ENCODE results near the gene RIMBP2. TPM values are rescaled to one million over a fixed set of nuclear protein-coding genes. Genes with fewer than 3 reads are reported as not detected.

RIMBP2 gene
- total RNA-seq, 1 donor from 2014 or later = not detected

DNA sequence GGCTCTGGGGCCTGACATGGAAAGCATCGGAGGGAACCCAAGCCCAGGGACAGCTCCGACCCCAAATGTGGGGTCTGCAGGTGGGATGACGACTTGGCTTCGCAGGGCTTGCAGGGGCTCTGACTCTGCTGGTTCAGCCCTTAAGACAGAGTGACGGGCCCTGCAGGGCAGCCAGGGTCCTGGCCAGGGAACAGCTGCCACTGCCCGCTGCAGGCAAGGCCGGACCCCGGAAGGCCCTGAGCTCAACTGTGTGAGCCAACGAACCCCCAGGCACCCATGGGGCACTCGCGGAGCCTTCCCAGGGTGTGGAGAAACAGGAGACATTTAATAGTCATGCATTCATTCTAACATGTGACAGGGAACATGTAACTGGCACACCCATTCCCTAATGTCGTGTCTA is 257.8 kb downstream of the RIMBP2 start:
- no peak for DNase-seq

DNA sequence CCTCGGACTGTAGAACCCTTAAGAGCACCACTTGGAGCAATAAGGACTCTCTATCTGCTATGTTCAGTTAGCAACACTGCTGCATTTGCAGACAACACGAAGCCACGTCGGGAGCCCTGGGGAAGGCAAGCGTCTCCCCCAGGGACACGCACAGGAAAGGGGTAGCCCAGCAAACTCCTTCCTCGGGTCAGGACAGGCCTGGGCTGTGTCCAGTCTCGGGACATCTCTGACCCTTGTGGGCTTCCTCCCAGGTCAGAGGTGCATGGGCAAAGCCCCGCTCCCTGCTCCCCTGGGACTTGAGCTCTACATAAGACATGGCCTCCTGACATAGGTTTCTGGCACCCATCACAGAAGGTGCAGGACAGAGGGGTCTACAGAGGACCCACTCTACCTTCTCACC is 258.9 kb downstream of the RIMBP2 start:
- DNase-seq = no peak

DNA sequence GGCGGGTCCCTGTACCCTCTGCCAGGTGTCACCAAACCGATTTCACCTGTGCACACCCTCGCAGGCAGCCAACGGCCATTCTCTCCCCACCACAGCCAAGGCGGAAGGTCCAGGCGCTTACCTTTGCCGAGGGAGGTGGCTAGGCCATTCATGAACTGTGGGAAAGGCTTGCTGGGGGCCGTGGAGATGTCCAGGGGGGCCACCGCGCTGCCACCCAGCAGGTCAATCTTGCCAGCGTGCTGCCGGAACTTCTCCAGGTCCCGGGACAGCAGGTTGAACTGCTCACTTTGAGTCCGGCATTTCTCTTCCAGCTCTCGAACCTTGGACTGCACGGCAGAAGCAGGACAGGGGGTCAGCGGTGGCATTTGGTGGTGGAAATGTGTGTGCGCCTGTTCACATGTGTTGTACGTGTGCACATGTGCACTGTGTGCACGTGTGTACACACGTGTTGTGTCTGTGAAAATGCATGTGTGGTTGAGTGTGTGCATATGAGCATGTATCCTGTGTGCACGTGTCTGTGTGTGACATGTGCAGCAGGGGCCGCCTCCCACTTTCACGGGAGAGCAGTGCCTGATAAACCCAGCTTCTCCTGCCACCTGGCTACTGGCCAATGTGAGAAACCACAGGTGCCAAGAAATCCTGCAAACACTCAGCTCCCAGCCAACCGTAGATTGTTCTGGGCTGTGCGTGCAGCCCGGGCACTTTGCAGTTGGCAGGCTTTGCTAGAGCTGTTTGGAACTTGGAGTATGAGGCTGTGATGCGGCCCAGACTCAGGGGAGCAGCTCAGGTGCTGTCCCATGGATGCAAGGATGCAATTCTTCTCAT is 259.5 kb downstream of the RIMBP2 start:
- DNase-seq = no peak

- no peak for DNase-seq
Measured at GRCh38 chr12:130455161-130455560, 260.9 kb downstream of the RIMBP2 start.

DNA sequence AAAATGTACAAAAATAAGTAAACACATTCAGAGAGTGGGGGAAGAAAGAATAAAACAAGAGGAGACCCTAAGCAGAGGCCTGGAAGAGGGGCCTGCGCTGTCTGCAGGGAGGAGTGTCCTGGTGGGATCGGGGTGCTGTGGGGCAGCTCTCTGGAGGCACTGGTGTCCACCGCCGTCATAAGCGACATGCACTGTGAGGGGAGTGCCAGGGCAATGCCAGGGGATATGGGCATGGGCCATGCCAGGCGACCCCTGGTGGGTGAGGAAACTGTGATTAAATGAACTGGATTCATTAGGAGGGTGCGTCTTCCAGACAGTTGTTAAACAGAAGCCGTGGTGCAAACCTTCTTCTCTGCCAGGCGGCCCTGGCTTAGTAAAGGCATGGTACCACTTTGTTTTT is 261.8 kb downstream of the RIMBP2 start:
- DNase-seq = no peak

DNA sequence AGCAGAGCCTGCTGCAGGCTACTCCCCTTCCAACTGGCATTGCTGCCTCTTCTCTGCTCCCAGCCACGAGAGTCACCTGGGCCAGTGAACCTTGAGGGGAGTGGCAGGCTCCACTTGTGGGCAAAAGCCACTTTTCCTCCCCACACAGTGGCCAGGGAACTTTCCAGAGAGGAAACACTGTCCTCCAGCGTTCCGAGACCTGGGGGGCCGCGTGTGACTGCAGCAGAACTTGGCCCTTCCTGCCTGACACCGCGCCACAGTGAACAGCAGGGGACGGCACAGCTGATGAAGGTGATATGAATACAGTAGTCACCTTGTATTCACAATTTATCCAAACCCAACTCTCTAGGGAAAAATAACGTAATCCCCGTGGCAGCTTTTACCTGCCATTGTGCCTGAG is 263.6 kb downstream of the RIMBP2 start:
- DNase-seq = no peak

GRCh38 chr12:130451001-130451930 is 264.8 kb downstream of the RIMBP2 start:
- no peak for DNase-seq

DNA sequence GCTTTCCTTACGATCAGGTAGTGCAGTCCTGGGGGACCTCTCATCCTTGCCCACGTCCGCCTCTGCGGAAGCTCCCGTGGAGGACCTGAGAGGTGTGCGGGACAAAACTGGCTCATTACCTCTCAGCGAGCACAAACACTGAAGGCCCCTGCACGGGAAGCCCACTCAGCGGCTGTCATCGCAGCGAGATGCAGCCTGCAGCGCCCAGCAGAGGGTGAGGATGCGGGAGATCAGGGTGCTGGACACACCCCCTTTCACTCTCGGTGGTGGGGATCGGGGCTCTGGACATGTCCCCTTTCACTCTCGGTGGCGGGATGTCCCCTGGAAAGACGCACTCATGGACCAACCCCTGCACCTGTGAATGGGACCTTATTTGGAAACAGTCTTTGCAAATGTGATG is 266.8 kb downstream of the RIMBP2 start:
- DNase-seq = no peak

DNA sequence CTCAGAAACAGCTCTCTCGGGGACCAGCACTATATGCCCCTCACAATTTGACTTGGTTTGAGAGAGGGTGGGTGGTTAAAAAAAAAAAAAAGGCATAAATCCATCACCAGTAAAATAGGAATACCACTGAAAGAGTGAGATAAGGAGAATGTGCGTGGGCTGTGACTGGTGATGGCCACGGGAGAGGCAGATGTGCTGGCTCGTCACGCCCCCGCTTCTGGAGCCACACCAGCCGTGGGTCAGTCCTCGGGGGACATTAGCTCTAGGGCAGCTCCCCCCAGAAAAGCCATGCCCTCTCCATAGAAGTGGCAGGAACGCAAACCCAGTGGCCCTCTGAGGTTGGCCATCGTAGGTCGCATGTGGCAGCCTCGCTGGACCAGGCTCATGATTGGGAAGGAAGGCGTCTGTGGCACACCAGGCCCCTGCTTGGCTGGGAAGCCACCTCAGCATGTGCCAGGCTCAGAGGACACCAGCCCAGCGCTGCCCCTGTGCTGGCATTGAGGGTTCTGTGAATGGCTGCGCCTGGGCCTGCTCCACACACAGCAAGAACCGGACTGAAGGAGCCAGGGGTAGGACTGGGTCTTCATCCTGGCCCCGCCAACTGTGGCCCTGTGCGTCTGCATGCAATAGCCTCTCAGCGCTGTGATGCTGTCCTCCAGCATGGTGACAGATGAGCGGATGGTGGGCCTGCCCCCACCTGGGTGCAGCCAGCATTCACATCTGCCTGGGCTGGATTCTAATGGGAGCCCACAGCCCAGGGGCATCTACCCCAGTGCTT is 267.9 kb downstream of the RIMBP2 start:
- no peak for DNase-seq

DNA sequence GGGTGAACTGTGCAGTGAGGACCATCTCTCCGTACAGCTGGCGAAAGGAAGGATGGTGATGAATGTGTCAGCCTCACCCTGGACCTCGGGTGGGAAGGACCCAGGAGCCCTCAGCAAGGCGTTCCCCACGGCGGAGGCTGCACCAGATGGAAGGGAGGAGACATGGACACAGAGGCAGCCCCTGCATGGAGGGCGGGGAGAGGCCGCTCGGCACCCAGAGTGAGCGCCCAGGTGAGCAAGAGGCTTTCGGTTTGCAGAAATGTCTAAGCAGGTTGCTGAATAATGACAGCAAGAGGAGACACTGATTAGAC is 268.5 kb downstream of the RIMBP2 start:
- DNase-seq = no peak

- no peak for DNase-seq
Measured at GRCh38 chr12:130446846-130447654, 269.0 kb downstream of the RIMBP2 start.

GRCh38 chr12:130444986-130445385 is 271.1 kb downstream of the RIMBP2 start:
- no peak for DNase-seq

DNA sequence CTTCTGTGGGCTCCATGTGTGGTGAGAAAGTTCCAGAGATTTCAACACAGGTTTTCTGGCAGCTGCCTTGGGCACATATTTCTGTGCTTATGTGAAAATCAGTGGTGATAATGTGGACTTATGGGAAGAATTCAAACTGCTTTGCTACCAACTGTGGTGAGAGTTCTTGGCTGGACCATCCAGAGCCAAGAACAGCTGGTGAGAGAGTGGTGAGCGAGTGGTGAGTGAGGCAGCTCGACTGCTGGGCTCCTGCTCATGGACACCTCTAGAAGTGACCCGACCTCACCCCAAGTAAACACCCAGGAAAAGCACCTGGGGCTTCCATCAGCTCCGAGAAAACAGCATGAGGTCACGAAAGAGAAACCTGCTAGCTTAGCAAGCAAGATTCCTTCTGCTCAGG is 272.0 kb downstream of the RIMBP2 start:
- DNase-seq = no peak

DNA sequence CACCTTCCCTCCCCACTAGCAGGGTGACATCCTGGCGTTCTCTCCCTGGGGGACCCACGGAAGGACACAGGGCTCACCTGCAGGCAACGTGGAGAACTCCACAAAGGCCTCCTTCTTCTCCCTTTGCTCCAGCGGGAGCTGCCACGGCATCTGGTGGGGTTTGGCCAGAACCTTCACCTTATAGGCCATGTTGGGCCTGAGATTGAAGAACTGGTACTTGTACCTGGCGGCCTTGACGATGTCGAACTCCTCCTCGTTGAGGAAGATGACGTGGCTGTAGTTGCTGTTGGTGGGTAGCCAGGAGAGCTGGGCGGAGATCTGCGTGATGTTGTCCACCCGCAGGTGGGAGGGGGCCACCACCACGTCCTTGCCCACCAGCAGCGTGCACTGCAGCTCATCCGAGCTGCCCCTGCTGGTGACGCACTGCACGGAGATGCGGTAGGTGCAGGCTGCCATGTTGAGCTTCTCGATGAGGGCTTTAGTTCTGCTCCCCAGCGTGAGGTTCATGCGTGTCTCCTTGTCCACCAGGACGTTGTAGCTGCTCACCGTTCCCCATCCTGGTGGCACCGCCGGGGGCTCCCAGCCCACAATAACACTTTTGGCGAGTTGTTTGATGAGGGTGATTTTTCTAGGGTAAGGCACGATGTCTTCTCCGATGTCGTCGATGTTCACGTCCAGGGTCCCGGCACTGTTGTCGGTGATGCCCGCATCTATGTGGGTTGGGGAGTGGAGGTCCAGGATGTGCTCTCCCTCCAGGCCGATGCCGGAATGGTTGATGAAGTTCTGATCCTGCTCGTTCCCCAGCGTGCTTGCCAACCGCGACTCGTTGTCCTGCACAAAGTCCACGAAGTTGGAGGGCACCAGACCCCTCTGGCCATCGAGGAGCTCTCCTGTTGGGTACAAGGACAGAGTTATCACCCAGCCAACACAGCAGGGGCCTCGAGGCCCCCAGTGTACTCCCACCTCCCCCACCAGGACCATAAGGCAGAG is 274.0 kb downstream of the RIMBP2 start:
- no peak for DNase-seq

DNA sequence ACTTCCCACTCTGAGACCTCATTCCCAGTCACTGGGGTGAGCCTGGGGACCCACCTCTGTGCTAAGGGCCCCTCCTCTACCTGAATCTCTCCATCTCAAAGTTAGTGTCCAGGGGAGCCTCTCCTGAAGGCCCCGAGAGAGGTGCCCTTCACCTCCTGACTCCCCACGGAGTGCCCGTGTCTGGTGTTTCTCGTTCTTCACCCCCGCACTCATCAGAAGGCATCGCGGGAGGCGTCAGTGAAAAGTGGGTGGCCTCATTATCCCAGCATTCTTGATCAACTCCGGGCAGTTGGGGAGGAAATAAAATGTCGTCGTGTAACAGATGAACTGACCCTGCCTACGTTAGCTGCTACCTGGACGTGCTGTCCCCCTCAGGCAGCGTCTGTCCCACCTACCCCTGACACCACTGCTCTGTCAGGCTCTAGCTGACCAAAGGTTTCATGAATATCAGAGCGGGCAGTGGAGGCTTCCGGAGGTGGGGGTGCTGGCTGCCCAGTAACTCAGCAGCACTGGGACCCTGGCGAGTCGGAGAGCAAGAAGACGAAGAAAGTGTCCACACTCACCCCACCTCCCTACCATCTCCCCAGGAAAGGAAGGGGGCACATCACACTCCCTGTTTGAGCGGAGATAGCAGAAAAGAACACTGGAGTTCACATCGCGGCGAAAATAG is 275.6 kb downstream of the RIMBP2 start:
- DNase-seq = no peak

GRCh38 chr12:130439250-130439649 is 276.8 kb downstream of the RIMBP2 start:
- no peak for DNase-seq

DNA sequence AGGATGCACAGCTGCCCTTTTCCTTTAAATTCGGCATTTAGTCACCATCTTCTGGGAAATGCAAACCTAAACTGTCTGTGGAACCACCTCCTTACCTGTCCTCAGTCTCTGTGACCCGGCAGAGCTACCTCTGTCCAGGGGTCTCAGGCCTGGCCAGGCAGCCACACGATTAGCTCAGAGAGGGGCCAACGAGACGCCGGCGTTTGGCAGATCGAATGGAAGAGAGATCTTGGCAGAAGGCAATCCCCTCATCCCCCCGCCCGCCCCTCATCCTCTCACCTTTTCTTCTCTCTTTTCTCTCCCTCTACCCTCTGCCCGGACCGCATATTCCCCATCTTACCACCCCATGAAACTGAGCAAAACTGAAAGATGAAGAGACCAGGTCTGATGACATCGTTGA is 277.4 kb downstream of the RIMBP2 start:
- no peak for DNase-seq

DNA sequence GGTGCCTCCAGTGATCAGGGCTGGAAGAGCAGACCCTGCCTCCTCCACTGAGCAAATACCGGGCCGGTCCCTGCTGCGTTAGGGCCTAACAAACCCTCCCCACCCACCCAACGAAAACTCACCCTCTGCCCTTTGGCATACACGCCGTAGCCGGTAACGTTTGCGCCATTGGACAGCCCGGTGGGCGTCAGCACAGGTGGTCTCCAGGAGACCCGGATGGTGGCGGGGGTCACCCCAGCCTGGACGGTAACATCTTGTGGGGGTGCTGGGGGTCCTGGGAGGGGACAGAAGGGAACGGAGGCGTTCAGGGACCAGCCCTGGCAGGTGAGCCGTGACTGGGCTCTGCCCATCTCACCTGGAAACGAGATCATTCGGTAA is 277.9 kb downstream of the RIMBP2 start:
- no peak for DNase-seq

- no peak for DNase-seq
Measured at GRCh38 chr12:130437555-130438242, 278.4 kb downstream of the RIMBP2 start.
